ENCODE measurements around the gene CAMKMT. TPM values are rescaled to one million over a fixed set of nuclear protein-coding genes. Genes with fewer than 3 reads are reported as not detected.

Gene CAMKMT
- polyA plus RNA-seq, 2 donors, result 5.2 to 5.6 TPM

GRCh38 chr2:44753552-44754285, 392.0 kb downstream of the CAMKMT start:
- Histone ChIP-seq H3K27ac (ENCODE audit: low read depth in 2 of 2, low read length in 1 of 2) (no peak overlapping the region), H3K4me1 (ENCODE audit: control insufficient read depth in 2 of 2, insufficient read depth in 2 of 2, low read length in 1 of 2) (no peaks in the 10 kb centered on the region)
- WGBS, 2 donors, result 67 to 73% methylated on average over 3 of the region's 3 CpGs

GRCh38 chr2:44758591-44758990, 396.8 kb downstream of the CAMKMT start:
- H3K27me3 ChIP-seq (ENCODE audit: control insufficient read depth in 1 of 2, insufficient read depth in 2 of 2, low read length in 2 of 2), result no peaks in the 10 kb centered on the region
- H3K4me1 ChIP-seq (ENCODE audit: control insufficient read depth in 2 of 2, insufficient read depth in 2 of 2, low read length in 1 of 2), result no peaks in the 10 kb centered on the region
- no peak overlapping the region for H3K27ac ChIP-seq (ENCODE audit: low read depth in 2 of 2, low read length in 1 of 2)
- H3K36me3 ChIP-seq (ENCODE audit: control insufficient read depth in 2 of 2, insufficient read depth in 2 of 2, low read length in 1 of 2), result no peaks in the 10 kb centered on the region
- 91 to 94% methylated on average over 4 of the region's 4 CpGs for WGBS, 2 donors
- H3K9me3 ChIP-seq (ENCODE audit: control insufficient read depth in 2 of 2, insufficient read depth in 1 of 2, low read depth in 1 of 2, low read length in 1 of 2), result no peaks in the 10 kb centered on the region
- H3K4me3 ChIP-seq (ENCODE audit: low read depth in 1 of 2, low read length in 2 of 2), result no peak overlapping the region

More at GRCh38 chr2:44753552-44754285, 392.0 kb downstream of the CAMKMT start:
- no peak overlapping the region for H3K4me3 ChIP-seq (ENCODE audit: low read depth in 1 of 2, low read length in 2 of 2)
- H3K27me3 ChIP-seq (ENCODE audit: control insufficient read depth in 1 of 2, insufficient read depth in 2 of 2, low read length in 2 of 2), result no peaks in the 10 kb centered on the region
- no peaks in the 10 kb centered on the region for H3K9me3 ChIP-seq (ENCODE audit: control insufficient read depth in 2 of 2, insufficient read depth in 1 of 2, low read depth in 1 of 2, low read length in 1 of 2)
- H3K36me3 ChIP-seq (ENCODE audit: control insufficient read depth in 2 of 2, insufficient read depth in 2 of 2, low read length in 1 of 2), result no peaks in the 10 kb centered on the region

- Histone ChIP-seq H3K27ac (ENCODE audit: low read depth in 2 of 2, low read length in 1 of 2) (no peak overlapping the region), H3K27me3 (ENCODE audit: control insufficient read depth in 1 of 2, insufficient read depth in 2 of 2, low read length in 2 of 2) (no peaks in the 10 kb centered on the region), H3K4me3 (ENCODE audit: low read depth in 1 of 2, low read length in 2 of 2) (no peak overlapping the region), H3K36me3 (ENCODE audit: control insufficient read depth in 2 of 2, insufficient read depth in 2 of 2, low read length in 1 of 2) (no peaks in the 10 kb centered on the region), H3K9me3 (ENCODE audit: control insufficient read depth in 2 of 2, insufficient read depth in 1 of 2, low read depth in 1 of 2, low read length in 1 of 2) (no peaks in the 10 kb centered on the region), H3K4me1 (ENCODE audit: control insufficient read depth in 2 of 2, insufficient read depth in 2 of 2, low read length in 1 of 2) (no peaks in the 10 kb centered on the region)
- WGBS, 2 donors, result 87 to 92% methylated on average over 5 of the region's 5 CpGs
Observed at GRCh38 chr2:44759823-44760222, 398.1 kb downstream of the CAMKMT start.

- Histone ChIP-seq H3K4me3 (ENCODE audit: low read depth in 1 of 2, low read length in 2 of 2) (no peak overlapping the region), H3K27me3 (ENCODE audit: control insufficient read depth in 1 of 2, insufficient read depth in 2 of 2, low read length in 2 of 2) (no peaks in the 10 kb centered on the region), H3K36me3 (ENCODE audit: control insufficient read depth in 2 of 2, insufficient read depth in 2 of 2, low read length in 1 of 2) (no peaks in the 10 kb centered on the region), H3K27ac (ENCODE audit: low read depth in 2 of 2, low read length in 1 of 2) (no peak overlapping the region), H3K4me1 (ENCODE audit: control insufficient read depth in 2 of 2, insufficient read depth in 2 of 2, low read length in 1 of 2) (no peaks in the 10 kb centered on the region), H3K9me3 (ENCODE audit: control insufficient read depth in 2 of 2, insufficient read depth in 1 of 2, low read depth in 1 of 2, low read length in 1 of 2) (no peaks in the 10 kb centered on the region)
- WGBS, 2 donors, result 67 to 74% methylated on average over 8 of the region's 8 CpGs
Observed at GRCh38 chr2:44763275-44763782, 401.6 kb downstream of the CAMKMT start.

- peaks cover 0 to 4% of the 10 kb centered on the region in 2 donors for H3K4me1 ChIP-seq (ENCODE audit: control insufficient read depth in 2 of 2, insufficient read depth in 2 of 2, low read length in 1 of 2)
- no peak overlapping the region for H3K4me3 ChIP-seq (ENCODE audit: low read depth in 1 of 2, low read length in 2 of 2)
- no peaks in the 10 kb centered on the region for H3K27me3 ChIP-seq (ENCODE audit: control insufficient read depth in 1 of 2, insufficient read depth in 2 of 2, low read length in 2 of 2)
- H3K9me3 ChIP-seq (ENCODE audit: control insufficient read depth in 2 of 2, insufficient read depth in 1 of 2, low read depth in 1 of 2, low read length in 1 of 2), result no peaks in the 10 kb centered on the region
- H3K27ac ChIP-seq (ENCODE audit: low read depth in 2 of 2, low read length in 1 of 2), result no peak overlapping the region
- H3K36me3 ChIP-seq (ENCODE audit: control insufficient read depth in 2 of 2, insufficient read depth in 2 of 2, low read length in 1 of 2), result no peaks in the 10 kb centered on the region
- WGBS, 2 donors, result 94% methylated on average over 5 of the region's 5 CpGs
Observed at GRCh38 chr2:44766220-44766619, 404.5 kb downstream of the CAMKMT start.

- Histone ChIP-seq H3K27ac (ENCODE audit: low read depth in 2 of 2, low read length in 1 of 2) (no peak overlapping the region), H3K9me3 (ENCODE audit: control insufficient read depth in 2 of 2, insufficient read depth in 1 of 2, low read depth in 1 of 2, low read length in 1 of 2) (no peaks in the 10 kb centered on the region), H3K4me3 (ENCODE audit: low read depth in 1 of 2, low read length in 2 of 2) (no peak overlapping the region), H3K27me3 (ENCODE audit: control insufficient read depth in 1 of 2, insufficient read depth in 2 of 2, low read length in 2 of 2) (no peaks in the 10 kb centered on the region), H3K4me1 (ENCODE audit: control insufficient read depth in 2 of 2, insufficient read depth in 2 of 2, low read length in 1 of 2) (peaks cover 0 to 4% of the 10 kb centered on the region in 2 donors), H3K36me3 (ENCODE audit: control insufficient read depth in 2 of 2, insufficient read depth in 2 of 2, low read length in 1 of 2) (no peaks in the 10 kb centered on the region)
- WGBS, 2 donors, result 94 to 98% methylated on average over 1 of the region's 1 CpG
Observed at GRCh38 chr2:44766777-44767176, 405.0 kb downstream of the CAMKMT start.

- 87 to 88% methylated on average over 8 of the region's 8 CpGs for WGBS, 2 donors
- H3K36me3 ChIP-seq (ENCODE audit: control insufficient read depth in 2 of 2, insufficient read depth in 2 of 2, low read length in 1 of 2), result no peaks in the 10 kb centered on the region
Observed at GRCh38 chr2:44767691-44768090, 405.9 kb downstream of the CAMKMT start.

GRCh38 chr2:44768438-44769236, 406.9 kb downstream of the CAMKMT start:
- Histone ChIP-seq H3K36me3 (ENCODE audit: control insufficient read depth in 2 of 2, insufficient read depth in 2 of 2, low read length in 1 of 2) (no peaks in the 10 kb centered on the region), H3K4me3 (ENCODE audit: low read depth in 1 of 2, low read length in 2 of 2) (no peak overlapping the region), H3K27ac (ENCODE audit: low read depth in 2 of 2, low read length in 1 of 2) (no peak overlapping the region), H3K27me3 (ENCODE audit: control insufficient read depth in 1 of 2, insufficient read depth in 2 of 2, low read length in 2 of 2) (no peaks in the 10 kb centered on the region), H3K4me1 (ENCODE audit: control insufficient read depth in 2 of 2, insufficient read depth in 2 of 2, low read length in 1 of 2) (peaks cover 0 to 4% of the 10 kb centered on the region in 2 donors), H3K9me3 (ENCODE audit: control insufficient read depth in 2 of 2, insufficient read depth in 1 of 2, low read depth in 1 of 2, low read length in 1 of 2) (no peaks in the 10 kb centered on the region)
- WGBS, 2 donors, result 28 to 38% methylated on average over 38 to 42 of the region's 42 CpGs

More at GRCh38 chr2:44767691-44768090, 405.9 kb downstream of the CAMKMT start:
- Histone ChIP-seq H3K27me3 (ENCODE audit: control insufficient read depth in 1 of 2, insufficient read depth in 2 of 2, low read length in 2 of 2) (no peaks in the 10 kb centered on the region), H3K4me1 (ENCODE audit: control insufficient read depth in 2 of 2, insufficient read depth in 2 of 2, low read length in 1 of 2) (peaks cover 0 to 4% of the 10 kb centered on the region in 2 donors), H3K9me3 (ENCODE audit: control insufficient read depth in 2 of 2, insufficient read depth in 1 of 2, low read depth in 1 of 2, low read length in 1 of 2) (no peaks in the 10 kb centered on the region), H3K4me3 (ENCODE audit: low read depth in 1 of 2, low read length in 2 of 2) (no peak overlapping the region), H3K27ac (ENCODE audit: low read depth in 2 of 2, low read length in 1 of 2) (no peak overlapping the region)

GRCh38 chr2:44769349-44770011, 407.7 kb downstream of the CAMKMT start:
- Histone ChIP-seq H3K36me3 (ENCODE audit: control insufficient read depth in 2 of 2, insufficient read depth in 2 of 2, low read length in 1 of 2) (no peaks in the 10 kb centered on the region), H3K27ac (ENCODE audit: low read depth in 2 of 2, low read length in 1 of 2) (no peak overlapping the region), H3K4me1 (ENCODE audit: control insufficient read depth in 2 of 2, insufficient read depth in 2 of 2, low read length in 1 of 2) (peaks cover 0 to 4% of the 10 kb centered on the region in 2 donors), H3K4me3 (ENCODE audit: low read depth in 1 of 2, low read length in 2 of 2) (no peak overlapping the region), H3K9me3 (ENCODE audit: control insufficient read depth in 2 of 2, insufficient read depth in 1 of 2, low read depth in 1 of 2, low read length in 1 of 2) (no peaks in the 10 kb centered on the region), H3K27me3 (ENCODE audit: control insufficient read depth in 1 of 2, insufficient read depth in 2 of 2, low read length in 2 of 2) (no peaks in the 10 kb centered on the region)
- 89 to 90% methylated on average over 9 of the region's 9 CpGs for WGBS, 2 donors

Data from esophagus (tissue), 2 donors.